GM18505 (cell line): ENCODE measurements around the gene CNNM2.
"Not testable (repeated sequence)": the region's sequence is repeated elsewhere in the genome, so short reads cannot be mapped to it uniquely, and the experiment has no call there.

Experiments
- ATAC-seq: cut with Tn5 transposase; IDR thresholded peaks from one replicate; pipeline ENCODE4 v1.9.1; 2021; ENCODE audit not compliant: unreplicated experiment
- POLR2A ChIP-seq: IDR thresholded peaks from 4 replicates; pipeline ENCODE4 v1.6.1; 2011; ENCODE audit warnings: borderline replicate concordance; ENCODE audit not compliant: insufficient read depth, insufficient read length; ENCODE audit errors: extremely low read depth

The CNNM2 gene

GRCh38 chr10:103130910-103131309 lies 212.8 kb downstream of the CNNM2 start:
- no peak for ATAC-seq
- no peak for TF ChIP-seq POLR2A

GRCh38 chr10:103135168-103135567 lies 217.1 kb downstream of the CNNM2 start:
- ATAC-seq: not testable (repeated sequence)

- ATAC-seq: no peak
- no peak for TF ChIP-seq POLR2A
Measured at GRCh38 chr10:103139803-103140202, 221.7 kb downstream of the CNNM2 start.
